Left renal cortex interstitium (tissue), 4 donors: ENCODE data around the gene UBE2J2. TPM values are rescaled to one million over a fixed set of nuclear protein-coding genes. Genes with fewer than 3 reads are reported as not detected.
A peak's percentile ranks its signal among the peaks of the same experiment; 100 is the strongest.
"Not testable (repeated sequence)": the region's sequence is repeated elsewhere in the genome, so short reads cannot be mapped to it uniquely, and the experiment has no call there.

ENCODE experiments used
- DNase-seq, 4 donors: peaks; one replicate each; pipeline ENCODE4 v3.0.0-alpha.2; 2013; ENCODE audit warnings: low read depth in 4 of 4, low spot score in 2 of 4, missing footprints in 1 of 4
- polyA plus RNA-seq, 4 donors: library from polyadenylated mRNA; unstranded; fragments of 120-200 nt; gene quantifications; one replicate each; pipeline ENCODE4 v1.2.1, GENCODE V29; 2013; ENCODE audit not compliant: insufficient read length in 4 of 4

The UBE2J2 gene
- polyA plus RNA-seq: 10 to 100 TPM; 40.9 to 68.6 (median 58.4) TPM

DNA sequence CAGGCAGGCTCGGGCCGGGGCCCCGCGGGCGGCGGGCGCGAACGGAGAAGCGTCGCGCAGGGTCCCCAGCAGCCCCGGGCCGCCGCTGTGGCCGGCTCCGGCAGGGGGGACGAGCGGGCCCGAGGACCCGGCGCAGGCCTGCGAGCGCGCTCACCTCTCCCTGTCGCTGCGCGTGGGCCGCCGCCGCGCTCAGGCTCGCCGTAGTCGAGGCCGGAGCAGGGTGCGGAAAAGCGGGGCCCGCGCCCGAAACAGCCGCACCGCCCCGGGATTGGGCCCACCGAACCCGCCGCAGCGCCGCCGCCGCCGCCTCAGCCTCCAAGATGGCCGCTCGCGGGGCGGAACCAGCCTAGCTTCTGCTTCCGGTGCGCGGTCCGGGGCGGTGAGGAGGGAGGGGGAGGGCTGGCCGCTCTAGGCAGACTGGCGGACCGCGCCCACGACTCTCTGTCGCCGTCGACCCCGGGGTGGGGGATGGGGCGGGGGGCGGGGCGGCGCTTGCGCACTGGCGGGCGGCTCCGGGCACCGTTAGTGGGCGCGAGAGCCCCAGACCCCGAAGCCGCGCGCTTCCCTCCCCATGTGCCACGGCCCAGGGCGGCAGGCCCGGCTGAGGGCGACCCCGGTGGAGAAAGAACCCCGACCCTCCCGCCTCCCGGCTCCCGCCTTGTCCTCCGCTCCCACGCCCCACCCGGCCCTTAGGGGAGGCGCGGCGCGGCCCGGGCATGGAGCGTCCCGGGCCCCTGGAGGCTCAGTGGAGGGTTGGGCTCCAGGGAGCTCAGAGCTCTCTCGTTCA lies at the start of gene UBE2J2:
TSS of gene UBE2J2 (minus strand) at position 343 of the 787 bp plus-strand sequence. CDS start 5,862 bp downstream, outside the sequence.
- peak in 3 of 4 donors; percentile 67 to 79 (median 73) for DNase-seq

DNA sequence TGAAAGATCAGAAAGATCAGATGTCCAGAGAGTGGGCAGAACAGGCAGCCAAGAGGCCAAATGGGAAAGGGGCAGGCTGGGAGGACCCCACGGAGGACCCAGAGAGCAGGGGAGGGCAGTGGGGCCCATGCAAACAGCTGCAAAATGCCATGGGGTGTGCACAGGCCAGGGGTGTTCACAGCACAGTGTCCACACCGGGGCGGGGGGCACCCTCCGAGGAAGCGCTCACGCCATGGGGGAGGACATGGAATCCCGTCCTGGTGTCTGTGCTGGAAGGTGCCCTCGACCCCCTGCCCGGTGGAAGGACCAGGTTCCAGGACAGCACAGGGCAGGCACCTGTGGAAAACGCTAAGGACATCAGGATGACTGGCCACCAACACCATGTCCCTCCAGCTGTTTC lies 49.3 kb upstream of the UBE2J2 start:
- no peak for DNase-seq

DNA sequence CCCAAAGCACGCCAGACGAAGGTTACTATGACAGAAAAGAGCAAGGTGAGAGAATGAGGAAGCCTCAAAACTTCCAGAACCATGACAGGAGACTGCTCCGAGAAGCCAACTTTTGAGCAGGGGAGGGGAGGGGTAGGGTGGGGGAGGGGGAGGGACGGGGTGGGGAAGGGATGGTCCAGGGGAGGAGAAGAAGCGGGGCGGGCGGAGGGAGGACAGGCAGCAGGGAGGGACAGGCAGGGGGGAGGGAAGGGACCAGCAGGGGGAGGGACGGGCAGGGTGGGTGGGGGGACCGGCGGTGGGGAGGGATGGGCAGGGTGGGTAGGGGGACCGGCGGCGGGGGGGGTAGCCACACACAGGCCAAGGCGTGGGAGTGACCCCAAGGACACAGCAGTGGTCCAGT lies 48.8 kb upstream of the UBE2J2 start:
- no peak for DNase-seq

DNA sequence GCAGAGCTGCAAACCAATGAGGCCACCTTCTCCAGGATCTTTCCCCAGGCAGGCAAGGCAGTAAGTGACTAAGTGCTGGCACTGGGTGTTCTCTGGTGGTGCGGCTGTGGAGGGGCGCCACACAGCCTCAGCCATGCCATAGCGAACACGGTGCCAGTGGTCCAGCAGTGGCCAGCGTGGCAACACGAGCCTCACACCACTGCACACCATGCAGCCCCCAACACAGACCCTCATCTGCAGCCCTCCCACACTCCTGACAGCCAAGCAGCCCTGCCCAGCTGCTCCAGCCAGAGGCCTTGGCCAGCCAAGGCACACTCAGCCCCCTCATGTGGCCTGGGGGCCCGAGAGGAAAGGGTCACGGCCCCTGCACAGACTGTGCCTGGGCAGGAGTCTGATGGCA lies 47.8 kb upstream of the UBE2J2 start:
- no peak for DNase-seq

DNA sequence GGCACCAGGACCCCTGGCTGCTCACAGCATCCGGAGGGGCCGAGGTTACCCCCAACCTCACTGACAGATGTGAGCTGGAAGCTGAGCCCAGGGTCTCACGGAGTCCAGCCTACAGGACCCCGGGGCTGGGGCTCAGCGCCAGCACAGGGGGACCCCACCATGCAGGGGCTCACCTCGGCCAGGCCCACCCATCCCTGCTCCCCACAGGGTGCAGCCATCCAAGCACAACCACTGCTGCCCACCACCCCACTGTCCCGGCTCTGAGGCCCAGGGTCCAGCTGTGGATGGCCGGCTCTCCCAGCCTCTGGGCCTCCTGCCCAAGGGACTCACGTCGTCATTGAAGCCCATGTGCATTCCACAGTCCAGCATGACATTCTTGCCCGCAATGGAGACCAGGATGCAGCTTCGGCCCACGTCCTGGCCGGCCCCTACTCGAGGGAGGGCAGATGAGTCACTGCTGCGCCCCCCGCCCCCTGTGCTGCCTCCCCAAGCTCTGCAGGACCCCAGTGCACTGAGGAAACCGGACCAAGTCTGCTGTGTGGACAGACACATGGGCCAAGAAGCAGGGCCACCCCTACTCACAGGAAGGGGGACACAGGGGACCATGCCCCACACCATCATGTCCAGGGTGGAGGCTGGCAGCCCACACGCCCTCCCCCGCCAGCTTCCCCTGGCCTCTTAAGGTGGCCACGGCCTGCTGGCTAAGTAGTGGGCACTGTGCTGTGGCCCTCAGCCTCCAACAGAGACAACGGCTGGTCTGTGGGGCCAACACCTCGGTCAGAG lies 47.2 kb upstream of the UBE2J2 start:
- no peak for DNase-seq

DNA sequence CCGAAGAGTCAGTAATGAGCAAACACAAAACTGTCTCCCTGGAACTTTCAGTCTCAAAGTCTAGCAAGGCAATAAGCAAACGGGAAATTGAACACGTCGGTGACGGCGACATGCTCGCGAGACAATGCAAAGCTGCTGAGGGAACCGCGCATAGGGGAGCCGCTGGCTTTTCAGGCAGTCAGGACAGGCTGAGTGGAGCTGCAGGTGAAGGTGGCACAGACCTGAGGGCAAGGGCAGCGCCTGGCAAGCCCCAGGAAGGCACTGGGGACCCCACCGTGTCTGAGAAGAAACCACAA lies 45.9 kb upstream of the UBE2J2 start:
- no peak for DNase-seq

DNA sequence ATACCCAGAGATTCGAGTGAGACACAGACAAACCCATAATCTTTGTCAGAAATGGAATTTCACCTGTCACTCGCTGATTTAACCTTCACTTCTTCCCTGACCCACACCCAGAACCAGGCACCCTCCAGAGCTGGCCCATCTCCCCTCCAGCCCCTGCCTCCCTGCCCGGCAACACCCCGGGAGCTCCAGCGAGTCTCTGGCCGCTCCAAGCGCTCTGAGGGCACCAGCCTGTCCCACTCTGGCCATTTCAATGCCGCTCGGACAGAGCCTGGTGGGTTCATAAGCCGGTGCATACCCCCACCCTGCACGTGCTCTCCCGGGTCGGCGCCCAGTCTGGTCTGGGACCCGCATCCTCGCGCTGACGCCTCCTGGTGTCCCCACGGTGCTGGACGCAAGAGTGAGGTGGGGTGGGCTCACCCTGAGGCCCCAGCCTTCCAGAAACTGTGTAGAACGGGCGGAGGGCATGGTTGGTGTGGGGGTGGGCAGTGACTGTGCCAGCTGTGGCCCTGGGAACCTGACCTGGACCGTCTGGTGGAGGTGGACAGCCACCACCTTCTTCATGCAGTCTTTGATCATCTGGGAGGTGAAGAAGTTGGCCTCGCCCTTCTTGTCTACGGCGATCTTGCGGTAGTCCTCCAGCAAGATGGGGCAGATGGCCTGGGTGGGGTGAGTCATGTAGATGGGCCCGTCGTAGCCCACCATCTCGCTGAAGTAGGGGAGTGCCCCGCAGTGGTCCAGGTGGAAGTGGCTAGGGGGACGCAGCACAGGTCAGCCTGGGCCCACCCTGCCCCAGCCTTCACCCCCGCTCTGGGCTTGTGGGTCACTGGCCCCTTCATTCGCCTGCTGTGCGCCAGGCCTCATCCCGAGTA lies 45.4 kb upstream of the UBE2J2 start:
- no peak for DNase-seq

DNA sequence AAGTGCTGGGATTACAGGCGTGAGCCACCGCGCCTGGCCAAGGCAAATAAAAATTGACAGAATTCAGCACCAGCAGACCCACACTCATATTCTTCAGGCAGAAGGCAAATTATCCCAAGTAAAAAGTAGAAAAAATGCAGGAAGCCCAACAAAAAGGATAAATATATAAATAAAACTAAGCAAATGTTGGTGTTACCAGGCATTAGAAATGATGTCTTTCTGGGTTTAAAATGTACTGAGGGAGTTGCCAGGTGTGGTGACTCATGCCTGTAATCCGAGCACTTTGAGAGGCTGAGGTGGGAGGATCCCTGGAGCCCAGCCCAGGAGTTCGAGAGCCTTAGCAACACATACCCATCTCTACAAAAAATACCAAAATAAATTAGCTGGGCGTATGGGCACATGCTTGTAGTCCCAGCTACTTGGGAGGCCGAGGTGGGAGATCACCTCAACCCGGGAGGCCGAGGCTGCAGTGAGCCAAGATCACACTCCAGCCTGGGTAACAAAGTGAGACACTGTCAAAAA lies 44.5 kb upstream of the UBE2J2 start:
- no peak for DNase-seq

DNA sequence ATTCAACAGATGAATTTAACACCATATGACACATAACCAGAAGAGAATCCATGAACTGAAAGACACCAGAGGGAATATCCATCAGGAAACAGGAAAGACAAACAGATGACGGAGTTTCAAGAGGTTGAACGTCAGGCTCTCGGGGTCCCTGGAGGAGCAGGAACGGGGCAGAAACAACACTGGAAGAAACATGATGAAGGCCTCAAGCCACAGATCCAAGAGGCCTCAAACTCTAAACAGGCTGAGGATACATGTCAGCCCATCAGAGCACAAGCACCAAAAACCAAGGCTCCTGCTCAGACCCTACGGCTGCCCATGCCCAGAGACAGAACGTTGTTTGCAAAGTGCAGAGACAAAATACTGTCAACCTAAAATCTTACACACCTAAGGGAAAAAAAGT lies 43.8 kb upstream of the UBE2J2 start:
- no peak for DNase-seq

DNA sequence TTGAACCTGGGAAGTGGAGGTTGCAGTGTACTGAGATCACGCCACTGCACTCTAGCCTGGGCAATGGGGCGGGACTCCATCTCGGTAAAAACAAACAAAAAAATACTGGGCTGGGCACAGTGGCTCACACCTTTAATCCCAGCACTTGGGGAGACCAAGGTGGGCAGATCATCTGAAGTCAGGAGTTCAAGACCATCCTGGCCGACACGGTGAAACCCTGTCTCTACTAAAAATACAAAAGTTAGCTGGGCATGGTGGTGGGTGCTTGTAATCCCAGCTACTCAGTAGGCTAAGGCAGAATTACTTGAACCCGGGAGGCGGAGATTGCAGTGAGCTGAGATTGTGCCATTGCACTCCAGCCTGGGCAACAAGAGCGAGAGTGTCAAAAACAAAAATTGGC lies 42.5 kb upstream of the UBE2J2 start:
- not testable (repeated sequence) for DNase-seq

DNA sequence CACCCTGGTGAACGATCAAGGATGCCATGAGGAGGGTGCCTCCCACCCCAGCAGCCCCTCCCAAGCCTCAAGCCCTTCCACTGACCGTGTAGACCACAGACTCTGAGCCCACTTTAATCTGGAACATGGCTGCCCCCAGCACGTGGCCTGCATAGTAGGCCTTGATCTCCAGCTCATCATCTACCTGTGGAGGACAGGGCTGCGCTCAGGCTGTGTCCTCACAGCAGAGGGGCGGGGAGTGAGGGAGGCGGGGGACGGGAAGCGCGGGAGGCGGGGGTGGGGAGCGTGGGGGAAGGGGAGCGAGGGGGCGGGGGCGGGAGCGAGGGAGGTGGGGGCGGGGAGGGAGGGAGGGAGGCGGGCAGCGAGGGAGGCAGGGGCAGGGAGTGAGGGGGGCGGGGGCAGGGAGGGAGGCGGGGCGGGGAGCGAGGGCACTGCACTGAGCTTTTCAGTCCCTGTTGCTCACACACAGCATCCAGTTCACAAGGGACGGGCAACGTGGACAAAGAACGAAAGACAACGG lies 41.8 kb upstream of the UBE2J2 start:
- DNase-seq: no peak

DNA sequence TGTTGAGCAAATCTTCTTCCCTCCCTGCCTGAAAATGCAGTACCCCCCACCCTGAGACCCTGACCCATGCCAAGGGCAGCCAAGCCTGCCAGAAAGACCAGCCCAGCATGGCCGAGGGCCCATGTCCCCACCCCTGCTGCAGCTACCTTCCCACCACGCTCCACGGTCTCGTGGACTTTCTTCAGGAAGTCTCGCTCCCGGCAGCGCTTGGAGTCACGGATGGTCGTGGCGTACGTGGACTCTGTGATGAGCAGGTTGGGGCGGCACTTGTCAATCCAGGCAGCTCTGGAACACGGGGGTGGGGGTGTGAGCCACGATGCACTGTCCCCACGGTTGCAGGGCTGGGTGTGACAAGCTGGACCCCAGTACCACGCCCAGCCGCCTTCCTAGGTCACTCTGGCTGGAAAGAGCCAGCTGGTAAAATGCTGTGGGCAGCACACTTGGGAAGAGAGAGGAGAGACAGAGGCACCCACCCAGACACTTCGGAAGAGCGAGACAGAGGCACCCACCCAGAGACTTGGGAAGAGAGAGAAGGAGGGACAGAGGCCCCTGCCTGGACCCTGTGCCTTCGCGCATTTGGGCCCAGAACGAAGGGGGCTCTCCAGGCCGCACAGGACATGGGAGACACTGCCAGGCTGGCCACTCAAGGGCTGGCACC lies 41.2 kb upstream of the UBE2J2 start:
- no peak for DNase-seq

DNA sequence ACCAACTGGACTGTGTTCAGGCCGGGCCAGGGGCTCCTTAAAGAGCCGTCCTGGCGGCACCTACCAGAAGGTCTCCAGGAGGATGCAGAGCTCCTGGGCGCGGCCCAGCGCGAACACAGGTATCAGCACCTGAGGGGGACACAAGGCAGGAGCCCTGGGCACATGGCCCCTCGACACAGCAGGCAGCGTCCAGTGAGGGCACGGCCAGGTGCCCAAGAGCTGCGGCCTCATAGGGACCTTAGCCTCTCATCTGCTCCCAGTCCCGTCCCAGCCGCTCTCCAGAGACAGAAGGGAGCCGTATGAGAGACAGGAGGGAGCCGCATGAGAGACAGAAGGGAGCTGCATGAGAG lies 40.6 kb upstream of the UBE2J2 start:
- DNase-seq: no peak

DNA sequence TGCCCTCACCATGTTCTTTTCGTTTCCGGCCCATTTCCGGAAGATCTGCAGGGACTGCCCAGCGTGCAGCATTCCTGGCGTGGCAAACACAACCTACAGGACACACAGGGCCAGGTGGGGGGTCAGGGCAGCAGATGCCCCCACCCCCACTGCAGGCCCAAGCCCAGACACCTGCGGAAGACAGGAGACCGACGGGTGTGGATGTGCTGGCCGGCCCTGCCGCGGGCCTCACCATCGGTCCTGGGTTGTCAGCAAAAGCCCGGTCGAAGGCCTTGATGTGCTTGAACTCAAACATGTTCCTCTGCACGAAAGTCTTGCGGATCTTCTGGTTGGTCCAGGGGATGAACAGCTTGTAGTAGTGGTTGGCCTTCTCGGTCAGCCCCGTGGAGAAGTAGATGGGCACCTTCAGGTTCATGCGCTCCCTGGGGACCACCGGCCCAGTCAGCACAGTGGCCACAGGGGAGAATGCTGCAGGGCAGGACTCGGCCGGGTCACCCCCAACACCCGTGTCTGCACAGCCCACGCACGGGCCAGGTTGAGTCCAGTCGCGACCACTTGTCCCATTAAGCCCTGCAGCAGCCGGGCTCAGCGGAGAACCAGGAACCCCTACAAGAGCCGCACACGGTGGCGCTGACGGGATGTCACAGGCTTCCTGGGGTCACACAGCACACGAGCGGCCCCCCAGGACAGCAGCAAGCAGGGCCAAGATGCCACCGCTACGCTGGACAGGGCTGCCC lies 40.0 kb upstream of the UBE2J2 start:
- DNase-seq: no peak

DNA sequence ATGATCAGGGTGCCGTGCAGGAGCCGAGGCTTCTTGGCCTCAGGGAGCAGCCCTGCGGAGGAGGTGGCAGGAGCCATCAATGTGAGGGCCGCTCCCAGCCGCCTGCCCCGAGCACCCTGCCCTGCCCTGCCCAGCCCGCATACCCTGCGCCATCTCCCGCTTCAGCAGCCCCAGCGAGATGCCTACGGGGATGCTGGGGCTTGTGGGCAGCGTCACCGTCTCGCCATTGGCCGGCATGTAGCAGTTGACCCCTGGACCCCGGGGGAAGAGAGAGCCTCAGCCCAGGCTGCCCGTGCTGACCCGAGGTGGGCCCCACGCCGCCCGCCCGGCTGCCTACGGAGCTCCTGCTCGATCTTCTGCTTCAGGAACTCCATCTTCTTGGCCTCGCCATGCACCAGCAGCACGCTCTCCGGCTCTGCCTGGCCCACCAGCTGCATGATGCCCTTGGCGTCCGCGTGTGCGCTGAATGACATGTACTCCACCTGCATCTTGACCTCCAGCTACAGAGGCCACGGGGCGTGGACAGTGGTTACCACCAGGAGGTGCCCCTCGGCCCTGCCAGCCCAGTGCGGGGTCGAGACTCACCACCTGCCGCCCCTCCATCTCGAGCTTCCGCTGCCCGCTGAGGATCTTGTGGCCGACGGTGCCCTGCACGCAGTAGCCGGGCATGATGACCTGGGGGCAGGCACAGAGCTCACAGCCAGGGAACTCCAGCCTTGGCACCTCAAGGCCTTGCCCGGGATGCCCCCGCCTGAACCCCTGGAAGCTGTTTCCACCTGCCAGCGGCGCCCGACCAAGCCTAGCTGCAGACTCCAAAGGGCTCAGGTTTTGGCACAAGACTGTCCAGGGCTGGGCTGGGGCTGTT lies 39.0 kb upstream of the UBE2J2 start:
- no peak for DNase-seq

DNA sequence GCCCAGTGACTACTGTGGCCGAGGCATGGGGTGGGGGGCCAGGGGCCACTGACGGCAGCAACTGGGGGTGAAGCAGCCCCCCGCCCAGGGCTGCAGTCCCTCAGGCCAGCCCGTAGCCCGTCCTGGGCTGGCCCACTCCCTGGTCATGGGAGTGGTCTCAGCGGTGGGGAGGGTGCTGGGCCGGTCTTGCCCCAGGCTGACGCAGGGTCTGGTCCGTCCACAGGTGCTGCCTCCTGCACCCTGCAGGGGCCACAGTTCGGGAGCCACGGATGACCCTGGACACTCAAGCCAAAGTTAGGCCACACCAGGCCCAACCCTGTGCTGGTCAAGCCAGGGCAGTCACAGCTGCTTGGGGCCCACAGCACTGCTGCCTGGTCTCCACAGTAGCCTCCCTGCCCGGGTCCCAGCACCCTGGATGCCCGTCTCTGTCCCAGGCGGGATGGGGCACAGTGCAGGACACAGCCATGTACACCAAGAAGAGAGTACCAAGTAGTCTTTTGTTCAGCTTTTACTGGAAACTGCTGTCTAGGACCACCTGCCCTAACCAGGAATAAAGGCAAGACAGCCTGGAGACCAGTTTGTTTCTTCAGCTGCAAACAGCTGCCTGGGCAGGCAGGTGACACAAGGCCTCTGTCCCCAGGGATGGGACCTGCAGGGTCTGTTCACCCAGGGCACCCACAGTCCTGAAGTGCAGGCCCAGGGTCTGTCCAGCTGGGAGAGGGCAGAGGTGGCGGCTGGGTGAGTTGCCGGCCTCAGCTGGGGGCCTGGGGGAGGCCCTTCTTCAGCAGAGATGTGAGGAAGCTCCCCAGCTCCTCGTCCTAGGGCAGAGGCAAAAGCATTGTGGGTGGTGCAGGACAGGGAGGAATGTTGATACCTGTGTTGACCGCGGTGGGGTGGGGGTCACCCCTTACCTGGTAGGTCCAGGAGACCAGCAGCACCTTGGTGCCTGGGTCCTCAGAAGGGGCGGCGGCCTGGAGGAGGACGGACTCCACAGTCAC lies 37.8 kb upstream of the UBE2J2 start:
- DNase-seq: no peak

DNA sequence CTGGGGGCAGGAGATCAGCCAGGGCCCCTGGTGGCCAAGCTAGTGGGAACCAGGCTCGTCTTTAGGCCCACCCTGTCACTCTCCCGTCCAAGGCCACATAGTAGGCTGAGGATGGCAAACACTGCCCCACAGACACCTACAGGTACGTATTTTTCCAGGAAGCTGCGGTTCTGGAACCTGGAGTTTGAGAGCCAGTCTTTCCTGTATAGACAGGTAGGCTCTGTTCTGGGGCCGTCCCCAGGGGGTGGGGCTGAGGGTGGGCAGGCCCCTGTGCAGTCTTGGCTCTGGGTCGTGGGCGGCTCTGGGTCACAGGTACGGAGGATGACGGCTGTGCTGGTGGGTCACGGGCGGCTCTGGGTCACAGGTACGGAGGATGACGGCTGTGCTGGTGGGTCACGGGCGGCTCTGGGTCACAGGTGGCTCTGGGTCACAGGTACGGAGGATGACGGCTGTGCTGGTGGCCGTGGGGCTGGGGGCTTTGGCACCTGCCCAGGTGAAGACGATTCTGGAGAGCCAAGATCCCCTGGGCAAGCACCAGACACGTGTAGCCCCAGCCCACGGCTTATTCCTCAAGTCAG lies 36.9 kb upstream of the UBE2J2 start:
- no peak for DNase-seq
